ENCODE measurements around the gene CCNI2.

CCNI2 gene

DNA sequence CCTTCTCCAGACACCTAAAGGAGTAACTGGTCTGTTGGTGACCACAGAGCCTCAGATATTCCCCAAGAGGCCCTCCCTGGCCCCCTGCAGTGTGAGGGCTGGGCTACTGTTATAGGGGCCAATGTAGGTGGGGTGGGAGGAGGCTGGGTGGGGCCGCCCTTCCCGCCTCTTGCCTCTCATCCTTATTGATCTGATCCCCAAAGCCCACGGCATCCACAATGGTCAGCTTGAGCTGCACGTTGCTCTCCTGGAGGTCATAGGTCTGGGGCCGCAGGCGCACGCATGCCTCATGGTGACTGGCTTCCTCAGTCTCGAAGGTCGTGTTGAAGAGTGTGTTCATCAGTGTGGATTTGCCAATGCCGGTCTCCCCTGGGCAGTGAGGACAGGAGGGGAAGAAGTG, 16.8 kb downstream of the CCNI2 start:
- in situ Hi-C loops (cut with MboI; ENCODE audit: low sequenced_read_pairs), result no loop called here

- in situ Hi-C loops (cut with MboI; ENCODE audit: low sequenced_read_pairs), result no loop called here
These were observed 17.5 kb downstream of the CCNI2 start for GRCh38 chr5:132764671-132765238.

DNA sequence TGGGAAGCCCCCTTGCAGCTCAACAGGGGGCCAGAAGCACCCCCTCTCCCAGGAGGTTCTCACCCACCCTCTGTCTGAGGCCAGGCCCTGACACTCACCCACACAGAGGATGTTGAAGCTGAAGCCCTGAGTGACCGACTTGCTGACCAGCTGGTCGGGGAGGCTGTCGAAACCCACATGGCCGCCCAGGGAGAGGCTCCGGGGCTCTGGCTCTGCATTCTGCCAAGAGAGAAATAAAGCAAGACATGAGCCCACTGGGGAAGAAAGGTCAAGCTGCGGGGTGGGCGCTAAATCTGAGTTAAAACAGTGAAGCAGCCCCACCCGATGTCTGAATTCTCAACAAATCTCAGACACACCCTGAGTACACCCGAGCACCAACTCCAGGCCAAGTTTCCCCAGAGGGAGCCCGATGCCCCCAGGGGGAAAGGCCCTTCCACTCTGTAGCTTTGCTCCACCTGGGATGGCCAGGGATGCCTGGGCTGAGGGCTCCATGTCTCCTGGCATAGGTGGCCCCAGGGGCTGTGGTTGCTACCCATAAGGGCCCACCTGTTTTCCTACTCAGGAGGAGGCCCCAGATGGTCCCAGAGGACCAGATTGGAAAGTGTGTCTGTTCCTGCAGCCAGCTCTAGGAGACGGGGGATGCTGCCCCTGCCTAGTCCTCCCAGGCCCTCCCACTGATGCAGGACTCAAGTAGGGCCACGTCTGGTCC, 18.2 kb downstream of the CCNI2 start:
- in situ Hi-C loops (cut with MboI; ENCODE audit: low sequenced_read_pairs), result no loop called here

GRCh38 chr5:132766020-132766805, 19.0 kb downstream of the CCNI2 start:
- in situ Hi-C loops (cut with MboI; ENCODE audit: low sequenced_read_pairs), result no loop called here

- in situ Hi-C loops (cut with MboI; ENCODE audit: low sequenced_read_pairs), result no loop called here
These were observed 19.5 kb downstream of the CCNI2 start for GRCh38 chr5:132766806-132767055.

DNA sequence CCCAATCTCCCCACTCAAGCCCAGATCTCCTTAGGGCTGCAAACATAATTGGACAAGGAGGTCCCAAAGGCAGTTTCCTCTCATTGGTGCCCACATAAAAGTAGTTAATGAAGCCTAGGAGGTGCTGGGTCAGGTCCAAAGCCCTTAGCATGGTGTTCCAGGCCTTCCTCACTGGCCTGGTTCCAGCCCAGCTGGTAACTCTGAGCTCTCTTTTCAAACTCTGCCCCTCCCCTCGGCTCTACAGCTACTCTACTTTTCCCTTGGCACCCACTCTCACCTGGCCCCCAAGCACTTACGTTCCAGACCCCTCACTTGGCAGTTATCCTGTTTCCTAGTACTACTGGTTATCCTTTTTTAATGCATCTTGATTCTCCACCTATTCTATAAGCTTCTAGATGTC, 19.9 kb downstream of the CCNI2 start:
- in situ Hi-C loops (cut with MboI; ENCODE audit: low sequenced_read_pairs), result no loop called here

DNA sequence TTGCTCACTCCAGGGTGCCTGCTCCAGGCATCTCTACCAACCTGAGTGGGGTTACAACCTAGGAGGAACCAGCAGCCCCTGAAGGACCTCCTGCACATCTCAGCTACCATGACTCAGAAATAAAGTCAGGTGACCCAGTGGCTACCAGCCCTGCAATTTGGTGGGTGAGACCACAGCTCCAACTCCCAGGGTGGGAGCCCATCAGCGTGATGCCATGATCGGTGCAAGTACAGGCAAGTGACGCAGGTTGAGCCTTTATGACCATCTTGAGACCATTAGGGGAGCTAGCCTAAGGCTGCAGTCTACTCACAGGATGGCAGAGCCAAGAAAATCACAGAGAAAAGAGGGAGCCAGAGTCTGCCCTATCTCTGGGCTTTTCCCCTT, 21.3 kb downstream of the CCNI2 start:
- in situ Hi-C loops (cut with MboI; ENCODE audit: low sequenced_read_pairs), result no loop called here

DNA sequence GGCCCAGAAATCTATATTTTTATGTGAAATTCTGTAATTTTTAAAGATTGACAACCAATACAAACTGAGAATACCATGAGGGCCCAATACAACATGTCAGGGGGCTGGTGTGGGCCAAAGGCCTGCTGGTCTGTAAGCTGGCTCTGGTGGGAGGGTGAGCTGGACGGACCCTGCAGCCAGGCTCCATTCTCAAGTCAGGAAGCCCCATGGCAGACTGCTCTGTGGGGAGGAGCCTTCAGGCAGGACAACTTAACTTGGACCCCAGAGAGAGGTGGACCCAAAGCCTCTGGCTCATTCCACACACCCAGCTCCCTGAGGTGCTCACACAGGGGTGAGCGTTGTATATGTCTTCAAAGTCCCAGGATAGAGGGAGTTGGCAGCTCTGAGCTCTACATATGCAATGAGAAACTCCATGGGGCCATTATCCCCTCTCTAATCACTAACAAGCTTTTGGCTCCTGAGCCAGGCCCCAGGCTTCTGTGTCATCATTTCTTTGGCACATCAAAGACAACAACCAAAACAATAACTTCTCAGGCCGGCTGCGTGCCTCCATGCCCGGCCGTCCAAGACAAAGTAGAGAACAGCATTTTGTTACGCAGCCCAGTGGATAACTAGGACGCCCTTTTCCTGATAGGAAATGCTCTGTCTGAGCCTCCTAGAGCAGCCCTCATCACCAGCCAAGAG, 23.4 kb downstream of the CCNI2 start:
- in situ Hi-C loops (cut with MboI; ENCODE audit: low sequenced_read_pairs), result no loop called here

- in situ Hi-C loops (cut with MboI; ENCODE audit: low sequenced_read_pairs), result no loop called here
These were observed 24.3 kb downstream of the CCNI2 start for GRCh38 chr5:132771503-132771998.

DNA sequence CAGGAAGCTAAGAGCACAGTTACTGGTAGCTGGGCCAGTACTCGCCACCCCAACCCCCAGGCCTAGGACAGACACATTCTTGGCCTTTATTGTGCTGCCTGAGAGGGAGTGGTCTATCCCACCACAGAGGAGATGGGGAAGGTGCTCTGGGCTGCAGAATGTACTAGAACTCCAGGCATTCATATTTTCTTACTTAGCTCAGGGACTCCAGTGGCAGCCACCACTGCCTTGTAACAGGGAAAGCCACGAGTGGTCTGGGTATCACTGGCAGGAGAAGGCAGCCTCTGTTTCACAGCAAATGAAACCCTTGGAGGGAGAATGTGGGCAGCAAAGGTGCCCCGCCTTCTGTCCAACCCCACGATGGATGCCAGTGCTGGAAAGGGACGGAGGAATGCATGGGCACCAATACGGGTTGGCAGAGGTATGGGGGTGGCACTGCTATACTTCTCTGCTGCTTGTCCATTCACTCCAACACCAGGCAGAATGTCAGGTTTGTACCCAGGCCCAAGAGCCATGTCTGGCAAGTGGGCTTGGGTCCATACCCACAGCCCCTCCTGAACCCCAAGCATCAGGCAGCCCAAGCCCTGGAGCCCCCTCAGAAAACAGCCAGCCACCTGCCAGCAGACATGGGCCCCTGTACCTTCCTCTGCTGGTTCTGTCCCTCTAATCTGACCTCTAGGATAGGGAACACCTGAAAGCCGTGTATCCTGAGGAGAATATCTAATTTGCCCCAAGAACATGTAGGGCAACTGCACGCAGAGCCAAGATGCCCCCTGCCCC, 25.3 kb downstream of the CCNI2 start:
- in situ Hi-C loops (cut with MboI; ENCODE audit: low sequenced_read_pairs), result no loop called here

DNA sequence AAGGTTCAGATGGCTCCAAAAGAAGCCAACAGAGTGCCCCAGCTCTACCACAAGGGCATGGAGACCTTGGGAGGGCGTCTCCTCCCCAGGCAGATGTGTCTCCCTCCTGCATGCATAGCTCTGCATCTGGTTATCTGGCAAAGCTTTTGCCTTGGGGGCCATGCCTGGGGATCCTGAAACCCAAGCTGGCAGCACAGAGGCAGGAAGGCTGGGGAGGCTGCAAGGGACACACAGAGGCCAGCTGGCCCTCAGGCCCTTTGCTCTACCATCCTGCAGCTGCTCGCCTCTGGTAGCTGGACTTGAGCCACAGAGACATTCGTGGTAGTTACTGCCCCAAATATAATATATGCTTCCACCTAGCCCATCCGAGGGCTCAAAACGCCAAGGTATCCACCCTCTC, 25.9 kb downstream of the CCNI2 start:
- in situ Hi-C loops (cut with MboI; ENCODE audit: low sequenced_read_pairs), result no loop called here

GRCh38 chr5:132773601-132774355, 26.6 kb downstream of the CCNI2 start:
- in situ Hi-C loops (cut with MboI; ENCODE audit: low sequenced_read_pairs), result no loop called here

DNA sequence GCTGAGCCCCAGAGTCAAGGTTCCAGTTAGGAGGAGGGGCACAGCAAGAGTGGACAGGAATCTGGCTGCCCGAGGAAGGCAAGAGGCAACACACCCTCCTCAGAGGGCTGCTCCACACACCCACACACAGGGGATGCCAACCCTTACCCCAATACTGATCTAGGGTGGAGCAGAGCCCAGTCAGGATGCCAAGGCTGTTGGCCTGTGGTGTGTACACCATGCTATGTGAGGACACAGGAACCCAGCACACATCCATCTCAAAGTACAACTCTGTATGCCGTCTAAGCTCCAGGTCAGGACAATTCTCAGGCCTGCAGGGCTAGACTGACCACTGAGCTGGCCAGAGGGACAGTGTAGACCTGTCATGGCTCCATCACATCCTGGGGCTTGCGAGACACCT, 27.2 kb downstream of the CCNI2 start:
- in situ Hi-C loops (cut with MboI; ENCODE audit: low sequenced_read_pairs), result no loop called here

DNA sequence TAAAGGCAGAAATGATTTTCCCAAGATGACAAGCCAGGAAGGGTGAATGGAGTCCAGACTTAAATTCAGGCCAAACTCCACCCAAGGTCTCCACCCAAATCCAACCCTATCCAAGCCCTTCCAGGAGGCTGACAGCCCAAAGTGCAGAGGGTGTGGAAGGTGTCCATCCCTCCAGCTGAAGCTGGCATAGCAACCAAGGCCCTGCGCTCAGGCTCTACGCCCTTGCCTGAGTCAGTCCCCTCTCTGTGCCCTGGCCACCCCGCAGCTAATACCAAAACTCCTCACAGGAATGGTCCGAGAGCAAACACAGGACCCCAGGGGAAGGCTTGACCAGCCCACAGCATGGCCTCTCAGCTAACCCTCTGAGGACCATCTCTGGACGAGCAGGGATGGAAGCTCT, 27.7 kb downstream of the CCNI2 start:
- in situ Hi-C loops (cut with MboI; ENCODE audit: low sequenced_read_pairs), result no loop called here

DNA sequence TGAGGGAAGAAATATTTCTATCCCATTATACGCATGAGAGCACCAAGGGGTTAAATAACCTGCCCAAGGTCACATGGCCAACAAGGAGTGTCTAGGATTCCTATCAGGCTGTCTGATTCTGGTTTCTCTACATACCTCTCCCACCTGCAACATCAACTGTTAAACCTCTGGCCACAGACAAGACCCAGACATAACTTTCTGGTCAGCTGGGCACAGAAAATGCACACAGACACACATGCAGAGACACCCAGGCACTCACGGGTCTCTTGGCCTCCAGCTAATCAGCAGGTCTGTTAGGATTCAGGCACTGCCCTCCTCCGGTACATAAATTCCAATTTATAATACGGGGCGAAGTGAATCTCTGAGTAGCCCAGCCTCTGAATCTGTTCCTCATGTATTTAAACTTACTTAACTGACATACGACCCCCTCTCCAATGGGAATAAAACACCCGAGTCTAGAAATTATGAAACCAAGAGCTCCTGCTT, 28.3 kb downstream of the CCNI2 start:
- in situ Hi-C loops (cut with MboI; ENCODE audit: low sequenced_read_pairs), result no loop called here

DNA sequence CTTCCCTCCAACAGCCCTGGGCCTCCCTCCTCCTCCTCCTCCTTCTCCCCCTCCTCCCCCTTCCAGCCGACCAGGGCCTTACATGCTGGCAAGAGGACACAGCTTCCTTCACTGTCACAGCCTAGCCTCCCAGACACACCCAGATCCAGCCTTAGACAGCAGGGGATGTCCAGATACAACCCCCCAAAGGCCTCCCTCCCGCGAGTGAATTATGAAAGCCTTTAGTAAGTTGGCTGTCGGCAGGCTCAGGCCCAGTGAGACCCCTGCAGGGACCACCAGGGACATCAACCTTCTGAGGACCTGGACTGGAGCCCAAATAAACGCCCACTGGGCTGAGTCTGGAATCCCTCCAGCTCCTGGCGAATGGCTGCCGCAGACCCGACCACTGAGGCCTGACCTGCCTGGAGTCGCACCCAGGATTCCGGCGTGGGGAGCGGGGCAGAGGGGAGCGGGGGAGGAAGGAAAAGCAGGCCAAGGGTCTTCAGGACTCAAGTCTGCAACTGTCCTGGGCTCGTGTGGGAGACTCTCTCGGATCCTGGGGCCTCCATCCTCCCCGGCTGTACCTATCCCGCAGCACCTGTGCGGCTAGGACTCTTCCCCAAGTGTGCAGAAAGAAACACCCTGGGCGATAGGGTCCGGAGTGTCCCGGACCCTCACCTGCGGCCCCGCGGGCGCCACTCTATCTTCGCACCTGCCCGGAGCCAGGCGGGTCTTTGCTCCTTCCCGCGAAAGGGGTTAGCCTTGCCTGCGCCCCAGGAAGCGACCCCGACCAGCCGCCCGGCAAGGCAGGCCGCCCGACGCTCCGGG, 29.1 kb downstream of the CCNI2 start:
- in situ Hi-C loops (cut with MboI; ENCODE audit: low sequenced_read_pairs), result no loop called here

GRCh38 chr5:132776938-132777208, 29.6 kb downstream of the CCNI2 start:
- in situ Hi-C loops (cut with MboI; ENCODE audit: low sequenced_read_pairs), result no loop called here

GRCh38 chr5:132777209-132778069, 30.2 kb downstream of the CCNI2 start, which contains the start of gene SEPTIN8:
Gene SEPTIN8 (minus strand): TSS chr5:132777239. CDS start chr5:132777137, 102 bp downstream.
- in situ Hi-C loops (cut with MboI; ENCODE audit: low sequenced_read_pairs), result no loop called here

Measured in HL-60/S4 (cell line).